CD4-positive, alpha-beta T cell (primary cell): ENCODE measurements around the gene SLCO2B1. TPM values are rescaled to one million over a fixed set of nuclear protein-coding genes. Genes with fewer than 3 reads are reported as not detected.
A peak's percentile ranks its signal among the peaks of the same experiment; 100 is the strongest.

ENCODE experiments used
- ATAC-seq: fragments of 200-7000 bp; cut with Tn5 transposase; one replicate; pipeline ENCODE4 v1.10.0; 2022; ENCODE audit warnings: mild to moderate bottlenecking; ENCODE audit not compliant: poor library complexity
- CTCF ChIA-PET: fragments of 350-600 bp; sonication (Branson Sonifier 250); formaldehyde crosslinking; loops from one replicate; lab custom pipeline; 2021; ENCODE audit warnings: antibody characterized with exemption, inconsistent platforms; lab: Charles Lee
- POLR2A ChIA-PET: fragments of 350-600 bp; sonication (Branson Sonifier 250); formaldehyde crosslinking; loops from one replicate; lab custom pipeline; 2021; ENCODE audit warnings: antibody characterized with exemption, inconsistent platforms; lab: Charles Lee
- DNase-seq, 14 experiments: peaks; one replicate each; pipeline ENCODE4 v3.0.0-alpha.2; 2013 to 2020; ENCODE audit warnings: mixed read lengths in 2 of 14
- H3K27ac ChIP-seq, 2 donors: one replicate each; pipeline versions ENCODE4 v1.5.1 to v1.7.0; 2013; ENCODE audit warnings: low read length in 2 of 2, low read depth in 1 of 2, mild to moderate bottlenecking in 1 of 2
- H3K27me3 ChIP-seq, 2 experiments: 1 replicate in 1 of 2; 2 replicates in 1 of 2; pipeline versions ENCODE4 v1.6.1 to v1.7.0; 2013; ENCODE audit warnings: low read length in 2 of 2, control low read depth in 1 of 2, mild to moderate bottlenecking in 1 of 2, moderate library complexity in 1 of 2; ENCODE audit not compliant: insufficient read depth in 2 of 2, control insufficient read depth in 1 of 2
- H3K36me3 ChIP-seq: one replicate; pipeline ENCODE4 v1.6.1; 2013; ENCODE audit warnings: low read length, control low read depth; ENCODE audit not compliant: insufficient read depth
- H3K4me1 ChIP-seq: one replicate; pipeline ENCODE4 v1.6.1; 2013; ENCODE audit warnings: low read length, control low read depth; ENCODE audit not compliant: insufficient read depth
- H3K4me3 ChIP-seq: one replicate; pipeline ENCODE4 v1.5.1; 2013; ENCODE audit warnings: mild to moderate bottlenecking, low read length, moderate library complexity
- H3K9me3 ChIP-seq, 2 experiments: 1 replicate in 1 of 2; 2 replicates in 1 of 2; pipeline versions ENCODE4 v1.6.1 to v1.7.0; 2013; ENCODE audit warnings: low read length in 2 of 2, mild to moderate bottlenecking in 2 of 2, control low read depth in 1 of 2, moderate library complexity in 1 of 2; ENCODE audit not compliant: control insufficient read depth in 1 of 2, insufficient read depth in 1 of 2
- H3K27ac Mint-ChIP-seq: one replicate; pipeline ENCODE4 v1.8.0; 2020; ENCODE audit warnings: mixed read lengths
- H3K27me3 Mint-ChIP-seq: one replicate; pipeline ENCODE4 v1.8.0; 2021; ENCODE audit warnings: mixed read lengths
- H3K36me3 Mint-ChIP-seq: one replicate; pipeline ENCODE4 v1.8.0; 2021; ENCODE audit warnings: low read depth, mixed read lengths
- H3K4me1 Mint-ChIP-seq: one replicate; pipeline ENCODE4 v1.8.0; 2021; ENCODE audit warnings: low read depth, mixed read lengths
- H3K4me3 Mint-ChIP-seq: one replicate; pipeline ENCODE4 v1.8.0; 2020; ENCODE audit warnings: mild to moderate bottlenecking, mixed read lengths
- H3K9me3 Mint-ChIP-seq: one replicate; pipeline ENCODE4 v1.8.0; 2020; ENCODE audit warnings: mixed read lengths
- intact Hi-C, 2 experiments: fragments of 100-400 bp; cut with DNase I in 1 of 2; cut with micrococcal nuclease in 1 of 2; formaldehyde crosslinking; loops; one replicate each; pipeline versions ENCODE4 v1.15.1 to v1.9.0; 2023 to 2025; cut with DNase I, micrococcal nuclease
- total RNA-seq, 174 experiments: library from RNA in 2 of 174; stranded (reverse) in 2 of 174; gene quantifications; one replicate each; pipeline ENCODE4 v1.2.3 and lab custom pipeline; 2021 to 2026
- TF ChIP-seq, protein P1 (sequence below): fragments of 200-600 bp; IDR thresholded peaks from one replicate; pipeline ENCODE4 v1.8.0; 2022; ENCODE audit warnings: antibody characterized with exemption, mild to moderate bottlenecking

SLCO2B1 gene
- total RNA-seq, 2 experiments from 2014 or later, result not detected

DNA sequence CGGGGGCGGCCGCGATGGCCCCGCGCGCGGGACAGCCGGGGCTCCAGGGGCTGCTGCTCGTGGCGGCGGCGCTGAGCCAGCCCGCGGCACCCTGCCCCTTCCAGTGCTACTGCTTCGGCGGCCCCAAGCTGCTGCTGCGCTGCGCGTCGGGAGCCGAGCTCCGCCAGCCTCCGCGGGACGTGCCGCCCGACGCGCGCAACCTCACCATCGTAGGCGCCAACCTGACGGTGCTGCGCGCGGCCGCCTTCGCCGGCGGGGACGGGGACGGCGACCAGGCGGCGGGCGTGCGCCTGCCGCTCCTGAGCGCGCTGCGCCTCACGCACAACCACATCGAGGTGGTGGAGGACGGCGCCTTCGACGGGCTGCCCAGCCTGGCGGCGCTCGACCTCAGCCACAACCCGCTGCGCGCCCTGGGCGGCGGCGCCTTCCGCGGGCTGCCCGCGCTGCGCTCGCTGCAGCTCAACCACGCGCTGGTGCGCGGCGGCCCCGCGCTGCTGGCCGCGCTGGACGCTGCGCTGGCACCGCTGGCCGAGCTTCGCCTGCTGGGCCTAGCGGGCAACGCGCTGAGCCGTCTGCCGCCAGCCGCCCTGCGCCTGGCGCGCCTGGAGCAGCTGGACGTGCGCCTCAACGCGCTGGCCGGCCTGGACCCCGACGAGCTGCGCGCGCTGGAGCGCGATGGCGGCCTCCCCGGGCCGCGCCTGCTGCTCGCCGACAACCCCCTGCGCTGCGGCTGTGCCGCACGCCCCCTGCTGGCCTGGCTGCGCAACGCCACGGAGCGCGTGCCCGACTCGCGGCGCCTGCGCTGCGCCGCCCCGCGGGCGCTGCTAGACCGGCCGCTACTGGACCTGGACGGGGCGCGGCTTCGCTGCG, 90.4 kb downstream of the SLCO2B1 start:
- DNase-seq (peak; percentile 64 to 93 (median 85)), ATAC-seq (peak; percentile 88)
- peak overlapping the region; percentile 30 for H3K4me3 ChIP-seq
- peak overlapping the region; percentile 82 for H3K4me3 Mint-ChIP-seq
- H3K4me1 ChIP-seq, result peaks cover 15% of the 10 kb centered on the region
- no peaks in the 10 kb centered on the region for H3K36me3 Mint-ChIP-seq
- ChIA-PET POLR2A (interaction anchor here (0.6 to 2.5 kb wide), 15 partner anchors 9 to 252 kb away, joined by 3 to 19 read pairs (median 3); partner anchors contain the start of gene NEU3), CTCF (interaction anchor here (0.6 to 3.6 kb wide), 18 partner anchors 8 to 496 kb away, joined by 3 to 60 read pairs (median 4); partner anchors contain the start of genes SPCS2 and XRRA1)
- no peaks in the 10 kb centered on the region for H3K9me3 Mint-ChIP-seq
- intact Hi-C loops, result no loop called here
- no peak overlapping the region for H3K27ac ChIP-seq
- no peak overlapping the region for H3K27ac Mint-ChIP-seq
- no peaks in the 10 kb centered on the region for H3K36me3 ChIP-seq
- peaks cover 0 to 3% of the 10 kb centered on the region in 2 experiments for H3K9me3 ChIP-seq
- H3K27me3 Mint-ChIP-seq, result peaks cover 63% of the 10 kb centered on the region
- peaks cover 33% of the 10 kb centered on the region in 2 experiments for H3K27me3 ChIP-seq
- peaks cover 5% of the 10 kb centered on the region for H3K4me1 Mint-ChIP-seq
- TF ChIP-seq, protein P1, sequence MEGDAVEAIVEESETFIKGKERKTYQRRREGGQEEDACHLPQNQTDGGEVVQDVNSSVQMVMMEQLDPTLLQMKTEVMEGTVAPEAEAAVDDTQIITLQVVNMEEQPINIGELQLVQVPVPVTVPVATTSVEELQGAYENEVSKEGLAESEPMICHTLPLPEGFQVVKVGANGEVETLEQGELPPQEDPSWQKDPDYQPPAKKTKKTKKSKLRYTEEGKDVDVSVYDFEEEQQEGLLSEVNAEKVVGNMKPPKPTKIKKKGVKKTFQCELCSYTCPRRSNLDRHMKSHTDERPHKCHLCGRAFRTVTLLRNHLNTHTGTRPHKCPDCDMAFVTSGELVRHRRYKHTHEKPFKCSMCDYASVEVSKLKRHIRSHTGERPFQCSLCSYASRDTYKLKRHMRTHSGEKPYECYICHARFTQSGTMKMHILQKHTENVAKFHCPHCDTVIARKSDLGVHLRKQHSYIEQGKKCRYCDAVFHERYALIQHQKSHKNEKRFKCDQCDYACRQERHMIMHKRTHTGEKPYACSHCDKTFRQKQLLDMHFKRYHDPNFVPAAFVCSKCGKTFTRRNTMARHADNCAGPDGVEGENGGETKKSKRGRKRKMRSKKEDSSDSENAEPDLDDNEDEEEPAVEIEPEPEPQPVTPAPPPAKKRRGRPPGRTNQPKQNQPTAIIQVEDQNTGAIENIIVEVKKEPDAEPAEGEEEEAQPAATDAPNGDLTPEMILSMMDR, result peak; percentile 40

DNA sequence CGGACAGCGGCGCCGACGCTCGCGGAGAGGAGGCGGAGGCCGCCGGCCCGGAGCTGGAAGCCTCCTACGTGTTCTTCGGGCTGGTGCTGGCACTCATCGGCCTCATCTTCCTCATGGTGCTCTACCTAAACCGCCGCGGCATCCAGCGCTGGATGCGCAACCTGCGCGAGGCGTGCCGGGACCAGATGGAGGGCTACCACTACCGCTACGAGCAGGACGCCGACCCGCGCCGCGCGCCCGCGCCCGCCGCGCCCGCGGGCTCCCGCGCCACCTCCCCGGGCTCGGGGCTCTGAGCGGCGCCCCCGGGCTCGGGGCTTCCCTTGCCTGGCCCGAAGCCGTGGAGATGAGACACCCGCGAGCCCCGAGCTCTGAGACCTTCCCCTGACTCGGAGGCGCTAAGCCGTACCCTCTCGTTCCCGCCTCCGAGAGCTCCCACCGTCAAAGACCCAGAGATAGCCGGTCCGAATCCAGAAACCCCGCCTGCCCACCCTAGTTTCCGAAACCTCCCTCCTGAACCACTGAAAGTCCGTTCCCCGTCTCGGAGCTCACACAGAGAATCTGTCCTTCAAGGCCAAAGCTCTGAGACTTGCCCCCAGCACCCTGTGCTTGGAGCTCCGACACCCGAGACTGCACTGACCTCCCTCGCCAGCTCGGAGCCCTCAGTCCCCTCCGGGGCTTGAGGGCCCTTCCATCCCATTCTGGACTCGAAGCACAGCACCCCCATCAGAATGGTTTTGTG, 91.2 kb downstream of the SLCO2B1 start:
- TF ChIP-seq, protein P1, result peak; percentile 2
- POLR2A ChIA-PET, result interaction anchor here (0.6 to 2.5 kb wide), 14 partner anchors 8 to 253 kb away, joined by 3 to 19 read pairs (median 3); partner anchors contain the start of gene NEU3
- H3K27me3 Mint-ChIP-seq, result peaks cover 59% of the 10 kb centered on the region
- no peak overlapping the region for H3K27ac ChIP-seq
- H3K27ac Mint-ChIP-seq, result peak overlapping the region; percentile 42
- CTCF ChIA-PET, result interaction anchor here (0.7 to 3.6 kb wide), 15 partner anchors 8 to 497 kb away, joined by 3 to 60 read pairs (median 5); no protein-coding TSS in a partner anchor
- ATAC-seq (peak; percentile 23), DNase-seq (peak in 1 of 14 experiments; percentile 26)
- no peaks in the 10 kb centered on the region for H3K9me3 Mint-ChIP-seq
- H3K36me3 ChIP-seq, result no peaks in the 10 kb centered on the region
- intact Hi-C loops, result no loop called here
- H3K36me3 Mint-ChIP-seq, result no peaks in the 10 kb centered on the region
- H3K4me1 ChIP-seq, result peaks cover 15% of the 10 kb centered on the region
- H3K4me3 Mint-ChIP-seq, result peak overlapping the region; percentile 84
- peaks cover 30 to 33% of the 10 kb centered on the region in 2 experiments for H3K27me3 ChIP-seq
- H3K4me1 Mint-ChIP-seq, result peaks cover 5% of the 10 kb centered on the region
- H3K4me3 ChIP-seq, result peak overlapping the region; percentile 30
- peaks cover 0 to 3% of the 10 kb centered on the region in 2 experiments for H3K9me3 ChIP-seq
